SJCRH30 (cell line): ENCODE results near the gene CACNA1C. TPM values are rescaled to one million over a fixed set of nuclear protein-coding genes. Genes with fewer than 3 reads are reported as not detected.
A peak's percentile ranks its signal among the peaks of the same experiment; 100 is the strongest.
"Not testable (repeated sequence)": the region's sequence is repeated elsewhere in the genome, so short reads cannot be mapped to it uniquely, and the experiment has no call there.

Experiments used
- DNase-seq, 2 experiments: peaks; one replicate each; pipeline ENCODE4 v3.0.0-alpha.2; 2015 to 2020
- H3K27ac ChIP-seq: fragments of 250-450 bp; sonication (Bioruptor Pico); 2 replicates; pipeline ENCODE4 v1.5.1; 2020; ENCODE audit warnings: mild to moderate bottlenecking, moderate library complexity
- H3K27me3 ChIP-seq: fragments of 250-450 bp; sonication (Bioruptor Pico); 2 replicates; pipeline ENCODE4 v1.5.1; 2020; ENCODE audit warnings: mild to moderate bottlenecking, moderate library complexity
- H3K36me3 ChIP-seq: fragments of 250-450 bp; sonication (Bioruptor Pico); 2 replicates; pipeline ENCODE4 v1.5.1; 2020; ENCODE audit warnings: mild to moderate bottlenecking, moderate library complexity
- H3K4me1 ChIP-seq: fragments of 250-450 bp; sonication (Bioruptor Pico); 2 replicates; pipeline ENCODE4 v1.5.1; 2020; ENCODE audit warnings: mild to moderate bottlenecking, moderate library complexity
- H3K4me3 ChIP-seq: fragments of 250-450 bp; sonication (Bioruptor Pico); 2 replicates; pipeline ENCODE4 v1.5.1; 2020; ENCODE audit warnings: mild to moderate bottlenecking, moderate library complexity
- H3K9me3 ChIP-seq: fragments of 250-450 bp; sonication (Bioruptor Pico); replicated peaks from 2 replicates; pipeline ENCODE4 v1.5.1; 2020; ENCODE audit warnings: mild to moderate bottlenecking, moderate library complexity
- total RNA-seq: library from RNA; depleted of rRNA; stranded (reverse); fragments of >200 nt; shearing (Covaris generic); gene quantifications from 2 replicates; pipeline ENCODE4 v1.2.3, GENCODE V29; 2014

The CACNA1C gene
- total RNA-seq, 1 experiment from 2014 or later = not detected

GRCh38 chr12:2680676-2681039 lies 627.9 kb downstream of the CACNA1C start:
- H3K27me3 ChIP-seq = peaks cover 35% of the 10 kb centered on the region
- no peak overlapping the region for H3K27ac ChIP-seq
- no peaks in the 10 kb centered on the region for H3K36me3 ChIP-seq
- no peaks in the 10 kb centered on the region for H3K4me1 ChIP-seq
- H3K9me3 ChIP-seq = no peaks in the 10 kb centered on the region
- H3K4me3 ChIP-seq = no peak overlapping the region
- DNase-seq = no peak

DNA sequence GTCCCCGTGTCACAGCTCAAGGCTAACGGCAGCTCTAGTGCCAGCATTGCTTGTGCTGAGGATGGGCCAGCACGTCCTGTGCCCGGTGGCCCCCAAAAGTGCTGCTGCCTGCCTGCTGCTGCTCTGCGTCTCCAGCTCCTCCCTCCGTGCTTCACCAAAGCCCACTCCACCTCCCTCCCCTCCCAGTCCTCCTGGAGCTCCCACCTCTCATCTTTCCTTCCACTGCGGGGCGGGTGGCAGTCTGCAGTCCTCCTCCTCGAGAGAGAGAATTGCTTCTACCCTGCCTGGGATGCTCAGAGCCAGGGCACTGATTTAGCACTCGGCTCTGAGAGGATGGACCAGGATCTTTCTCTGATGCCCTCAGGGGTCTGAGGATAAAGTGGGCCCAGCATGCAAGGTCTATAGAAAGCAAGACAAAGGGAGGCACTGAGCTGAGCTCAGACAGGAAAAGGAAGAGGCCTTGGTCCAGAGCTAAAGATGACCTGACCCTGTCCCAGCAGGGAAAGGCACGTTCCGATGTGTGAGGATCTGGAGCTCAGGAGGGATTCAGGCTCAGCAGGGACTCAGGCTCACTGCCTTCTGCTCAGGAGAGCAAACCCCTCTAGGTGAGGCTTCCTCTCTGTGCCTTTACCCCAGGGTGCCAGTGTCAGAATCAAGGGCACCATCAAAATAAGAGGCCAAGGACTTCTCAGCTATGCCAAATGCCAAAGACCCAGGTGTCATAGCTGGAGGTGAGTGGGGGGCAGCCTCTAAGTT lies 628.8 kb downstream of the CACNA1C start:
- Histone ChIP-seq H3K27me3 (peaks cover 32% of the 10 kb centered on the region), H3K4me3 (no peak overlapping the region), H3K36me3 (no peaks in the 10 kb centered on the region), H3K9me3 (no peaks in the 10 kb centered on the region), H3K4me1 (no peaks in the 10 kb centered on the region), H3K27ac (no peak overlapping the region)
- no peak for DNase-seq

GRCh38 chr12:2682296-2683251 lies 629.8 kb downstream of the CACNA1C start:
- DNase-seq = peak; percentile 41 to 54

DNA sequence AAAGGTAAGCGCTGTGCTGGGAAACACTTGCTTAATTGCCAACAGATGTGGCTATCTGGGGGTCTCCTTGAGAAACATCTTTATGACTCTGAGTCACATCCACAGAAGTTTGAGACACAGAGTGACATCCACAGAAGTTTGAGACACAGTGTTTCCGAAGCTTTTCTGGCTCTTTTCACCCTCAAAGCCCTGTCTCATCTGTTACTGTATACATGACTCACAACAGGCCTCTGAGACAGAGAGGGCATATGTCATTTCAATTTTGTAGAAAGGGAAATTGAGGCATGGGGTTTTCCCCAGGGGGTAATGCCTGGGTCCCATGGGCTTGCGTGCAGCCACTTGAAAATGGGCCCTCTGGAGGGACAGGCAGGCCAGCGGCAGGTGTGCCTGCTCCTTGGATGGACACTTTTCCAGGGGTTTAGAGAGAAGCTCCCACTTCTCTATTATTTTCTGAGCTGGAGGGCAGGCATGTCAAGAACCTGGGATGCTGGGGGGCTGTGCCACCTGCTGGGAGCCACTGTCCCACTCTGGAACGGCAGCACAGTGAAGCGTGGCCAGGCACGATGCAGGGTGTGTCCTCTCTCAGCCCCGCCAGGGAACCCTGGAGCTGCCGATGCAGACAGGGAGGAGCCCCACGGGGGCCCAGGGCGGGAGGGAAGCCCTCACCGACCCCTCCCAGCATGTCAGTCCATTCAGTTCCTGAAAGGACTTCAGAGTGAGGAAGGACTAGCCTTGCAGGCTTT lies 630.7 kb downstream of the CACNA1C start:
- Histone ChIP-seq H3K27me3 (peaks cover 31% of the 10 kb centered on the region), H3K4me1 (no peaks in the 10 kb centered on the region), H3K9me3 (no peaks in the 10 kb centered on the region), H3K4me3 (no peak overlapping the region), H3K27ac (no peak overlapping the region), H3K36me3 (no peaks in the 10 kb centered on the region)
- no peak for DNase-seq

More at GRCh38 chr12:2682296-2683251, 629.8 kb downstream of the CACNA1C start:
- H3K27me3 ChIP-seq = peaks cover 37% of the 10 kb centered on the region
- no peaks in the 10 kb centered on the region for H3K36me3 ChIP-seq
- H3K27ac ChIP-seq = no peak overlapping the region
- H3K9me3 ChIP-seq = no peaks in the 10 kb centered on the region
- H3K4me1 ChIP-seq = no peaks in the 10 kb centered on the region
- H3K4me3 ChIP-seq = no peak overlapping the region

DNA sequence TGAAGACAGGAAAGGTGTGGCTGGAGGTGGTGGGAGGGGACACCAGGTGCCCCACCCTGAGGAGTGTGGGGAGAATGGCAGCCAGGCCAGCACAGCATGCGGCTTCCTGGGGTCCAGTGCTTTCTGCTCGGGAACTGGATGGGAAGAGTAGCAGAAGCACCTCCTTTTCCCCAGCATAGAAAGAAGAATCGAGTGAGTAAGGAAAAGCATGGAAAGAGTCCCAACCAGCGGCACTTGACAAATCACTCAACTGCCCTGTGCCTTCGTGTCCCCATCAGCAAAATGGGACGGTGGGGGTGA lies 631.2 kb downstream of the CACNA1C start:
- peaks cover 30% of the 10 kb centered on the region for H3K27me3 ChIP-seq
- not testable (repeated sequence) for DNase-seq, H3K9me3 ChIP-seq, H3K4me3 ChIP-seq, H3K27ac ChIP-seq, H3K36me3 ChIP-seq, H3K4me1 ChIP-seq

DNA sequence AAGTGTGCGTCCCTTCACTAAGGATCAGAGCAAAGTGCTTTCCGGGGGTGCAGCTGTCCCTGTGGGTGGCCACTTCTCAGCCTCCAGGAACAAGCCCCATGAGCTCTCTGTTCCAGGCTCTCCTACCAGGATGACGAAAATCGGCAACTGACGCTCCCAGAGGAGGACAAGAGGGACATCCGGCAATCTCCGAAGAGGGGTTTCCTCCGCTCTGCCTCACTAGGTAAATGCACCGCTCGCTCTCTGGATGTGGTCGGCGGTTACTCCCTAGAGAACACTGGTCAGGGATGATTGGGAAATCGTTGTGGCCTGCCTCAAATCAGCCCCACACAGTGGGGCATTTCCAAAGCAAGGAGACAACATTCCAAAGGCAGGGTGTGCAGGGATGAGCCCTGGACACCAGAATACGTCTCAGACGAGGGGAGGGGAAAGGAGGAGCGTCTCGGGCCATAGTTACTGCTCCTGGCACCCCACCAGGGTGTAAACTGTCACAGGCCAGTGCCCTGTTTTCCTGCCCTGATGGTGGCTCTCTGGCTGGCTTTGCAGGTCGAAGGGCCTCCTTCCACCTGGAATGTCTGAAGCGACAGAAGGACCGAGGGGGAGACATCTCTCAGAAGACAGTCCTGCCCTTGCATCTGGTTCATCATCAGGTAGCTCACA lies 633.0 kb downstream of the CACNA1C start:
- H3K4me3 ChIP-seq, H3K27ac ChIP-seq, H3K4me1 ChIP-seq, H3K9me3 ChIP-seq, H3K36me3 ChIP-seq: not testable (repeated sequence)
- DNase-seq = peak; percentile 28 to 35
- H3K27me3 ChIP-seq = peaks cover 34% of the 10 kb centered on the region; the same call in 1 of the 2 replicates

- Histone ChIP-seq H3K4me3 (no peak overlapping the region), H3K27ac (no peak overlapping the region), H3K9me3 (no peaks in the 10 kb centered on the region), H3K27me3 (peaks cover 34% of the 10 kb centered on the region; the same call in 1 of the 2 replicates), H3K36me3 (no peaks in the 10 kb centered on the region), H3K4me1 (no peaks in the 10 kb centered on the region)
- DNase-seq = no peak
Measured at GRCh38 chr12:2686280-2686646, 633.5 kb downstream of the CACNA1C start.

DNA sequence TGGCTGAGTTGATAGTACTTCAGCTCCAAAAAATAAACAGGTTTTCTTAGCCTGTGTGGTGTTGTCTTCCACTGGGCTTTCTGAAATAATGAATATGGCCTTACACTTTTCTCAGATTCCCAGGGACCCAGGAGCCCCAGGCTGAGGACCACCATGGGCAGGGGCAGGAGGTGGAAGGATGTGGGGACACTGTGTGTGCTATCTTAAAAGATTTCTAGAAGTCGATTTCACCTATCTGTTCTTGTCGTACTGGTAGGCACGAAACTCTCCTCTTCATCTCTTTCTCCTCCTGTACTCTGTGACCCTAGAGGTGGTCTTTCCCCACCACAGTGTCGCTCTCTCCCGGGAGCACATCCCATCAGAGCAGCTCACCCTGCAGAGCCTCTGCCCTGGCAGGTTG lies 634.3 kb downstream of the CACNA1C start:
- H3K27me3 ChIP-seq = peaks cover 34% of the 10 kb centered on the region; the same call in 1 of the 2 replicates
- no peak for DNase-seq
- H3K36me3 ChIP-seq = no peaks in the 10 kb centered on the region
- no peaks in the 10 kb centered on the region for H3K4me1 ChIP-seq
- no peak overlapping the region for H3K4me3 ChIP-seq
- H3K27ac ChIP-seq = no peak overlapping the region
- no peaks in the 10 kb centered on the region for H3K9me3 ChIP-seq

DNA sequence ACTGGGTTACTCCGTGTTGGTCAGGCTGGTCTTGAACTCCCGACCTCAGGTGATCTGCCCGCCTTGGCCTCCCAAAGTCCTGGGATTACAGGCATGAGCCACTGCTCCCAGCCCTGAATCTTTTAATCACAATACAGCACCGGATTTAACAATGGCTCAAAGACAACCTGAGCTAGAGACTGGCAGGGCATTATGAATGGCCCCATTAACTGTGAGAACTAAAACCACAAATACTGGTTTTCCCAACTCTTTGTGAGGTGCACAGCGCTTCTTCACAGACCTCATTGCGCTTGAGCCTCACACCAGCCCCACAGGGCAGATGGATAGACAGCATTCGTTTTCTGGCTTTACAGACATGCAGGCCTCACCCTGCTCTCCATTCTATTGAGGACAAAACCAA lies 634.9 kb downstream of the CACNA1C start:
- Histone ChIP-seq H3K27me3 (peaks cover 31% of the 10 kb centered on the region; the same call in 1 of the 2 replicates), H3K27ac (no peak overlapping the region), H3K9me3 (no peaks in the 10 kb centered on the region), H3K4me3 (no peak overlapping the region), H3K36me3 (no peaks in the 10 kb centered on the region), H3K4me1 (no peaks in the 10 kb centered on the region)
- no peak for DNase-seq

- DNase-seq = no peak
- Histone ChIP-seq H3K4me3 (no peak overlapping the region), H3K36me3 (no peaks in the 10 kb centered on the region), H3K27ac (no peak overlapping the region), H3K27me3 (peaks cover 31% of the 10 kb centered on the region; the same call in 1 of the 2 replicates), H3K4me1 (no peaks in the 10 kb centered on the region), H3K9me3 (no peaks in the 10 kb centered on the region)
Measured at GRCh38 chr12:2688381-2688931, 635.7 kb downstream of the CACNA1C start.

DNA sequence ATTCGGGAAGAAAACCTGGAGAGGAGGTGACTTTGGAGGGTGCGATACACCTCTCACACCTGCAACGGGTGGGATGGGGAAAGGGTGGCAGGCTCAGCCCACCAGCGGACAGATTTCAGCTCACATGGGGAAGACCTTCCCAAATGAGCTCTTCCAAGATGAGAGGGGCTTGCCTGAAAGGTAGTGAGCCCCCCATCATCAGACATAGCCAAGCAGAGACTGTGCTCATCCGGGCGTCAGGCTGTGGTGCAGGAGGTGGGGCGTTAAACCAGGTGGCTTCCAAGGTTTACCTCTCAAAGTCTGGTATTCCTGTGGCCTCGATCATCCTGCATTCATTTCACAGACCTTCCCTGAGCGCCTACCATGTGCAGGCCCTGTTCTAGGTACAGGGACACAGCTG lies 636.6 kb downstream of the CACNA1C start:
- no peak for DNase-seq
- Histone ChIP-seq H3K27ac (no peak overlapping the region), H3K36me3 (no peaks in the 10 kb centered on the region), H3K4me3 (no peak overlapping the region), H3K9me3 (no peaks in the 10 kb centered on the region), H3K27me3 (peaks cover 28% of the 10 kb centered on the region; the same call in 1 of the 2 replicates), H3K4me1 (no peaks in the 10 kb centered on the region)

GRCh38 chr12:2689879-2690278 lies 637.1 kb downstream of the CACNA1C start:
- no peaks in the 10 kb centered on the region for H3K9me3 ChIP-seq
- DNase-seq = no peak
- H3K36me3 ChIP-seq = no peaks in the 10 kb centered on the region
- no peak overlapping the region for H3K4me3 ChIP-seq
- H3K27me3 ChIP-seq = peaks cover 28% of the 10 kb centered on the region; the same call in 1 of the 2 replicates
- no peak overlapping the region for H3K27ac ChIP-seq
- H3K4me1 ChIP-seq = no peaks in the 10 kb centered on the region

GRCh38 chr12:2690348-2691005 lies 637.7 kb downstream of the CACNA1C start:
- no peak for DNase-seq
- H3K36me3 ChIP-seq = no peaks in the 10 kb centered on the region
- no peaks in the 10 kb centered on the region for H3K9me3 ChIP-seq
- H3K4me3 ChIP-seq = no peak overlapping the region
- H3K4me1 ChIP-seq = no peaks in the 10 kb centered on the region
- peaks cover 28% of the 10 kb centered on the region; the same call in 1 of the 2 replicates for H3K27me3 ChIP-seq
- H3K27ac ChIP-seq = no peak overlapping the region

DNA sequence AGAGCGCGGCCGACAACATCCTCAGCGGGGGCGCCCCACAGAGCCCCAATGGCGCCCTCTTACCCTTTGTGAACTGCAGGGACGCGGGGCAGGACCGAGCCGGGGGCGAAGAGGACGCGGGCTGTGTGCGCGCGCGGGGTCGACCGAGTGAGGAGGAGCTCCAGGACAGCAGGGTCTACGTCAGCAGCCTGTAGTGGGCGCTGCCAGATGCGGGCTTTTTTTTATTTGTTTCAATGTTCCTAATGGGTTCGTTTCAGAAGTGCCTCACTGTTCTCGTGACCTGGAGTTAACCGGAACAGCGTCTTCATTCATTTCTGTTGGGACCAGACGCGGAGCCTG lies 638.2 kb downstream of the CACNA1C start:
- Histone ChIP-seq H3K27me3 (peaks cover 28% of the 10 kb centered on the region; the same call in 1 of the 2 replicates), H3K4me3 (no peak overlapping the region), H3K27ac (no peak overlapping the region), H3K4me1 (no peaks in the 10 kb centered on the region), H3K36me3 (no peaks in the 10 kb centered on the region), H3K9me3 (no peaks in the 10 kb centered on the region)
- DNase-seq = no peak
